GM19025 (cell line): ENCODE data around the gene CDK18.
"Not testable (repeated sequence)": the region's sequence is repeated elsewhere in the genome, so short reads cannot be mapped to it uniquely, and the experiment has no call there.

ENCODE experiments used
- ATAC-seq: cut with Tn5 transposase; IDR thresholded peaks from one replicate; pipeline ENCODE4 v1.9.1; 2021; ENCODE audit warnings: mild to moderate bottlenecking, low read depth, moderate library complexity; ENCODE audit not compliant: unreplicated experiment

CDK18 gene

GRCh38 chr1:205480349-205480985 is 24.0 kb upstream of the CDK18 start:
- ATAC-seq, result peak; percentile 53

DNA sequence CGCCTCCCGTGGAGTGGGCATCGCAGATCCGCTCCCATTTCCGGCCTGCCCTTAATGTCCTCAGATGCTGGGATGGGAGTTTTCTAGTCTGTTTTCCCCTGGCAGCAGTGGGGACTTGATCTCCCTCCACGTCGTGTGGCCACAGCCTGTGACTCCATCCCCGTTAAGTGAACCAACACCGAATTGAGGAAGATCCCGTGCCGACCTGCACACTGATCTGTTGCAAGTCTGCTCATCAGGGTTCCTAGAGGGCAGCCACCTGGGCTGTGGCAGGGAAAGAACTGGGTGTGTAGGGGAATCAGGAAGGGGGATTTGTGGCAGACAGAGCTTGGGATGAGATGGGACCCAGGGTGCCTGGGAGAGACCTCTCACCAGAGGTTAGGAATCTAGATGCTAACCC is 23.3 kb upstream of the CDK18 start:
- ATAC-seq, result no peak

GRCh38 chr1:205481629-205482151 is 22.8 kb upstream of the CDK18 start:
- ATAC-seq, result no peak

GRCh38 chr1:205482587-205482986 is 21.9 kb upstream of the CDK18 start:
- ATAC-seq, result not testable (repeated sequence)

- ATAC-seq, result no peak
These were observed 21.1 kb upstream of the CDK18 start for GRCh38 chr1:205483372-205483771.

GRCh38 chr1:205484985-205485967 is 19.2 kb upstream of the CDK18 start:
- ATAC-seq, result peak; percentile 47

DNA sequence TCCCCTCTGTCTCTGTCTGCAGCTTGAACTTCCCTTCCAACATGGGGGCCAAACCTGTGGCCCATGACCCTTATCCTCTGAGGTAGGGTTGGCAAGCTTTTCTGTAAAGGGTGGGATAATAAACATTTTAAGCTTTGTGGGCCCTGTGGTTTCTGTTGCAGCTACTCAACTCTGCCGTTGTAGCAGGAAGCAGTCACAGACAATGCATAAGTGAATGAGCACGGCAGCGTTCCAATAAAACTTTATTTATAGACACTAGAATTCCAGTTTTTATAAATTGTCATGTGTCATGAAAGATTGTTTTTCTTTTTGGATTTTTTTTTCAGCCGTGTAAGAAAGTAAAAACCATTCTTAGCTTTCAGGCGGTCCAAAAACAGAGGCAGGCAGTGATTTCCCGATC is 18.2 kb upstream of the CDK18 start:
- ATAC-seq, result no peak

- ATAC-seq, result no peak
These were observed 16.3 kb upstream of the CDK18 start for GRCh38 chr1:205488074-205488723.

GRCh38 chr1:205491794-205492193 is 12.7 kb upstream of the CDK18 start:
- no peak for ATAC-seq

DNA sequence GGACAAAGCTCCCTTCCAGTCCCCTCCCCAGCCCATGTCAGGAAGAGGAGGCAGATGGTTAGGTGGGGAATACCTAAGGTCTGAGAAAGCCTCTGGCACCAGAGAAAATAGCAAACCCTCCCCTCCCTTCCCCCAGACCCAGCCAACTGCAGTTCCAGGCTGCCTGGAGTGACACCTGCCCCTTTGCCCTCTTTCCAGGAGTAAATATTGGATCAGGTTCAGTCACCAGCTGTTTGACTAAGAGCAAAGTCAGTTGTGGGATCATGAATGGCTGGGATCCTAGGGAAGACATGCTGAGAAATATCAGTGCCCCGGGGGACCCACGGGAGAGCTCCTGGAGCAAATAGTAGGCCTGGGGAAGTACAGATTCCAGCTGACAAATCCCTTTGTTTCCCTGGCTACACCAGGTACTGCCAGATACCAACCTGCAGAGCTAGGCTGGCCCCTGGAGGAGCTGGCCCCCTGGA is 12.2 kb upstream of the CDK18 start:
- ATAC-seq, result no peak

DNA sequence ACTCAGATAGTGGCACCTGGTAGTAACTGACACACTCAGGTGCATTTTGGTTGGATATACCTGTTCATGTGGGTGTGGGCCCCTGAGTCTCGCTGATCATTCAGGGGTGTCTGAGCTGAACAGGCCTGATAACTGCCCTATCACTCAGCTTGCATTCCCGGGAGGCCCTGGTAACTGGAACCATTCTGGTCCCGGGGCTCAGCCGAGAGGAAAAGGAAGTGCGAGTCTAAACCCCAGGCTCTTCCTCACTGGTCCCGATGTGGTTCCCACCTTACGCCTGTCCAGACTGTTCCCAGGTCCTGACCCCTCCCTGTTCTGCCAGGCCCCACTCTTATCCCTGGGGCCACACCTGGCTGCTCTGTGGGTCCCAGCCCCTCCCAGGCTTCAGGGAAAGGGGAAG is 11.7 kb upstream of the CDK18 start:
- ATAC-seq, result no peak

DNA sequence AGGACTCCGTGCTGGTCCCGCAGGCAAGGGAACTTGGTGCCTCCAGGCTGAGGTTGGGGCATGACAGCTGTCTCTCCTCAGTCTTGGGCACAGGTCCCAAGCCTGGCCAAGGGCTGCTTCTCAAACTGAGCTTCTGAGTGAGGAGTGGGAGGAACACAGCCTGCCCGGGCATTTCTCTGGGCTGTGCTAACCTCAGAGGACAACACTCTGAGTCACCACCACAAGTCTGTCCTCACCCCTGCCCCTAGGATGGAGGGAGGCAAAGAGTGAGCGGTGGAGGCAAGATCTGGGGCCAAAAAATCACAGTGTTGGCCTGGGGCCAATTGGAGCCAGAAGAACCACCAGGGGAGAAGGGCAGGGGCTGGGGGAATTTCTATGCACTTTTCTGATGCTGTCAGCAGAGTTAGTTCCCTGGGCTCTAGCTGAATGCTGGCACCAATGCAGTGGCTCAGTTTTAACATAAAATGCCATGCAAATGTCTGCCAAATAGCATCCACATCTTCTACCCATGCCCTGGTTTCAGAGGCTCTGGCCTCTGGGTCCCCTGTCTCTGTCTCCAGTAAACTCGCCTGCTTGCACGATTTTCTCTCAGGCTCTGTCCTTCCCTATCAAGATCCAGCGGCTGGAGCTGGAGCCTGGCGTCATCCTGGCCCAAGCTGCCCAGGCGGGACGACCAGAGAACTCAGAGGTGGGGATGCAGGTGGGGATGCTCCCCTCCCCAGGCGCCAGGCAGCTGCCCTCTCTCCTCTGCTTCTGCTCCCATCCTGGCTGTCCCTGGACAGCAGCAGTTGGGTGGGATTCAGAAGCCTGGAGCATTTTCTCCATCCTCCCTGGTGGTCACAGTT is 11.0 kb upstream of the CDK18 start:
- no peak for ATAC-seq

DNA sequence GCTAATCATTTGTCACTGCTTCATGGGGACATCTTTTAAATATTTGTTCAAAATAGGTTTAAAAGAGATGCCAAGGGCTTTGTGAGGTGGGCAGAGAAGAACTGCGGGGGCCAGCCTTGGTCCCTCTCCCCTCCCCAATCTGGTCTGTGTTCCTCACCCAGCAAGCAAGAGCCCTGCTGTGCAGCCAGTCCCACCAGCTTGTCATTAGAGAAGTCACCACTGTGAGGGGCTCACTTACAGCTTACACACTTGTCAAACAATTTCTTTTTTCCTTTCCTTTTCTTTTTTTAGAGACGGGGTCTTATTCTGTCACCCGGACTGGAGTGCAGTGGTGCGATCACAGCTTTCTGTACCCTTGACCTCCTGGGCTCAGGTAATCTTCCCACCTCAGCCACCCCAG is 10.4 kb upstream of the CDK18 start:
- ATAC-seq, result no peak

- ATAC-seq, result no peak
These were observed 9.1 kb upstream of the CDK18 start for GRCh38 chr1:205495237-205495823.

DNA sequence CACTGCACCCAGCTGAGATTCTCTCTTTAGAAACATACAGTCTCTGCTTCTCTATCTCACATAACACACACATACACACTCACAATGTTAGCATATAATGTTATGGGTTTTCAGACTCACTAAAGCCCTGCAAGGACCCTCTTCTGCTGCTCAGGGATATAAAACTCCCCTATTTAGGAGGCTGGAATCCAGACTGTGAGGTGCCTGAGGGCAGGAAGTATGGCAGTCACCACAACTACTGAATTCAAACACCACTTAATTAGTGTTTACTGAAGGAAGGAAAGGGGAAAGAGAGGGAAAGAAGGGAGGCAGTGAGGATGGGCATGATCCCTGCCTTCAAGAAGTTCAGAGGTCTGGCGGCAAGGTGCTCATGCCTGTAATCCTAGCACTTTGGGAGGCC is 7.8 kb upstream of the CDK18 start:
- ATAC-seq, result no peak

GRCh38 chr1:205497351-205497750 is 7.1 kb upstream of the CDK18 start:
- no peak for ATAC-seq

- no peak for ATAC-seq
These were observed 4.7 kb upstream of the CDK18 start for GRCh38 chr1:205499789-205500188.

DNA sequence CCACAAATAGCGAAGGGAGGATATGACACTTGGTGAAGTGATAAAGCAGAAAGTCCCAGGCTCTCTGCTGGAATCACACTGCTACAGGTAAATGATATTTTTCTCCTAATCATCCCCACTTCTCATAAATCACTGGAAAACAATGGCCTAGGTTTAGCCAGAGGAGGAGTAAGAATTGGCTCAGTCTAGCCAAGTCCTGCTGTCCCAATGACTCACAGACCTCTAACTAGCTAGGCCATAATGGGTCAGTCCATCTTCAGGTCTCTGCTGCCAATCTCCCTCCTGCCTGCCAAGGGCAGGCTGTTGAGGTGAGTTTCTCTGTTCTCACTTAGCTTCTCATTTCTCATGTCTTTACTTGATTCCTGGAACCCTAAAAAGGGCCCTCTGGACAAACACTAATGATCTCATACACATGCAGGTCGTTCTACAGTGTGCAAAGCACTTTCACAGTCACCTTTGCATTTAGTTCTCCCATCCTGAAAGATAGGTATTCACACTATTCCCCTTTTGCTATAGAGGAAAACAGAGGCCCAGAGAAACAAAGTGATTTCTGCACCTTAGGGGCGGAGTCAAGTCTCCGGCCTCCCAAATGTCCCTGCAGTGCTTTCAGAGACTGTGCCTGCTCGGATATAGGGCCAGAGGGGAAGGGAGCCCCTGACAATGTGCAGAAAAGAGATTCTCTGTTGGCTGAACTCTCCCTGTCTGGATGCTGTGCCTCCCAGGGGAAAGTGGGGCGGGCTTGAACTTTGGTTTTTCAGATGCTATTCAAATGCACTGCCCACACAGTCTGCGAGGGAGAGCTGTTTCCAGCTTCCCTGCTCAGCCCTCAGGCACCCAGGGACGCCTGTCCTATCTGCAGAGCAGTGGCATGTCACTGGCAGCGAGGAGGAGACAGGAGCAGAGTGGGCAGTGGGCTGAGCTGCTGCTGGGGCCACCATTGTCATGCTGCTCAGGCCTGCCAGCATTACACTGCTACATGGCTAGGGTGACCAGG is 3.9 kb upstream of the CDK18 start:
- no peak for ATAC-seq
